ENCODE results near the gene DISC1. TPM values are rescaled to one million over a fixed set of nuclear protein-coding genes. Genes with fewer than 3 reads are reported as not detected.

Gene DISC1
- total and polyA plus RNA-seq, 2 experiments from 2014 or later: 2.1 to 6.5 TPM

- Mint-ChIP-seq H3K36me3 (ENCODE audit: low read depth) (no peaks in the 10 kb centered on the region), H3K9me3 (no peaks in the 10 kb centered on the region), H3K27ac (no peak overlapping the region), H3K4me1 (no peaks in the 10 kb centered on the region), H3K4me3 (no peak overlapping the region), H3K27me3 (ENCODE audit: insufficient read depth, low read depth, poor library complexity) (no peaks in the 10 kb centered on the region)
- TF ChIP-seq EZH2 (IDR thresholded peaks at IDR 0.05; ENCODE audit: low read depth, unreplicated experiment) (no peak), REST (IDR thresholded peaks at IDR 0.05; ENCODE audit: unreplicated experiment) (no peak), CREB1 (CRISPR knock-in tag; IDR thresholded peaks at IDR 0.05; ENCODE audit: low read depth) (no peak), POLR2AphosphoS5 (IDR thresholded peaks at IDR 0.05; ENCODE audit: low read depth) (no peak), ETS1 (IDR thresholded peaks at IDR 0.05) (no peak), ZNF114 (CRISPR knock-in tag; IDR thresholded peaks at IDR 0.05) (no peak), JUNB (IDR thresholded peaks at IDR 0.05; ENCODE audit: unreplicated experiment) (no peak), NANOG (IDR thresholded peaks at IDR 0.05; ENCODE audit: borderline replicate concordance) (no peak), CTCF (conservative IDR thresholded peaks at IDR 0.05; ENCODE audit: low read depth in 2 of 2) (no peak), ZNF331 (CRISPR knock-in tag; IDR thresholded peaks at IDR 0.05; ENCODE audit: low read depth) (no peak), ZNF462 (CRISPR knock-in tag; IDR thresholded peaks at IDR 0.05) (no peak), STAT1 (IDR thresholded peaks at IDR 0.05; ENCODE audit: unreplicated experiment) (no peak), EZH2phosphoT487 (IDR thresholded peaks at IDR 0.05; ENCODE audit: unreplicated experiment) (no peak)
- Histone ChIP-seq H3K27ac (ENCODE audit: low read depth) (no peak overlapping the region), H3K4me2 (no peak overlapping the region), H3K9me2 (ENCODE audit: insufficient read depth) (peaks cover 13% of the 10 kb centered on the region), H3F3A (replicated peaks; ENCODE audit: low read depth) (no peaks in the 10 kb centered on the region), H4K20me1 (replicated peaks; ENCODE audit: insufficient read depth) (no peaks in the 10 kb centered on the region), H3K27me3 (ENCODE audit: insufficient read depth) (no peaks in the 10 kb centered on the region), H2AFZ (no peak overlapping the region), H3K4me1 (ENCODE audit: insufficient read depth) (no peaks in the 10 kb centered on the region), H3K79me2 (replicated peaks; ENCODE audit: insufficient read depth) (no peaks in the 10 kb centered on the region), H3K4me3 (no peak overlapping the region), H3K36me3 (ENCODE audit: insufficient read depth) (no peaks in the 10 kb centered on the region)
- ATAC-seq (no peak), DNase-seq (ENCODE audit: low spot score) (no peak)
Observed at GRCh38 chr1:232090816-232091215, 464.2 kb downstream of the DISC1 start.
